OCI-LY3 (cell line): Measurements from ENCODE around the gene SLC44A3.
A peak's percentile ranks its signal among the peaks of the same experiment; 100 is the strongest.

Source experiments
- H2AFZ ChIP-seq: fragments of 200-600, 300-600 bp; shearing (Covaris generic); 2 replicates; pipeline ENCODE4 v1.6.0; 2014; ENCODE audit warnings: antibody characterized with exemption, low read depth, low read length
- H3K27ac ChIP-seq: fragments of 200-600, 300-600 bp; sonication (generic); 2 replicates; pipeline ENCODE4 v1.5.1; 2014; ENCODE audit warnings: mild to moderate bottlenecking, low read length, moderate library complexity, mixed read lengths
- H3K27me3 ChIP-seq: fragments of 200-600, 300-600 bp; sonication (generic); 2 replicates; pipeline ENCODE4 v1.6.1; 2014; ENCODE audit warnings: low read depth, low read length, mixed read lengths
- H3K36me3 ChIP-seq: fragments of 200-600, 300-600 bp; sonication (generic); replicated peaks from 2 replicates; pipeline ENCODE3; 2014; ENCODE audit warnings: low read depth, low read length, mixed read lengths
- H3K4me1 ChIP-seq: fragments of 300-600, 200-600 bp; sonication (generic); 2 replicates; pipeline ENCODE4 v1.6.1; 2014; ENCODE audit warnings: low read length, mixed read lengths
- H3K4me2 ChIP-seq: fragments of 200-600, 300-600 bp; sonication (generic); 2 replicates; pipeline ENCODE4 v1.6.1; 2014; ENCODE audit warnings: low read length, mixed read lengths
- H3K4me3 ChIP-seq: fragments of 300-600, 200-600 bp; sonication (generic); 2 replicates; pipeline ENCODE4 v1.5.1; 2014; ENCODE audit warnings: antibody characterized with exemption, mild to moderate bottlenecking, low read length, moderate library complexity
- H3K79me2 ChIP-seq: fragments of 300-600, 200-600 bp; shearing (Covaris generic); 2 replicates; pipeline ENCODE4 v1.6.1; 2014; ENCODE audit warnings: mild to moderate bottlenecking, low read length, mixed read lengths
- H3K9ac ChIP-seq: fragments of 300-600, 200-600 bp; shearing (Covaris generic); 2 replicates; pipeline ENCODE4 v1.6.0; 2014; ENCODE audit warnings: mild to moderate bottlenecking, low read length, moderate library complexity
- H3K9me3 ChIP-seq: fragments of 200-600, 300-600 bp; shearing (Covaris generic); 2 replicates; pipeline ENCODE4 v1.6.1; 2014; ENCODE audit warnings: low read length, mixed read lengths; ENCODE audit not compliant: insufficient read depth
- H4K20me1 ChIP-seq: fragments of 200-600, 300-600 bp; sonication (generic); 2 replicates; pipeline ENCODE4 v1.6.1; 2016; ENCODE audit warnings: low read length, mixed read lengths; ENCODE audit not compliant: insufficient read depth
- EZH2phosphoT487 ChIP-seq: fragments of 200-600 bp; shearing (Covaris generic); IDR thresholded peaks from 2 replicates; pipeline ENCODE4 v1.6.1; 2018; ENCODE audit warnings: antibody characterized with exemption, mixed run types, low read depth
- TF ChIP-seq, protein P1 (sequence below): fragments of 200-600, 300-600 bp; sonication (generic); IDR thresholded peaks from 2 replicates; pipeline ENCODE4 v1.5.1; 2014; ENCODE audit warnings: antibody characterized with exemption, low read length, low read depth

SLC44A3 gene

DNA sequence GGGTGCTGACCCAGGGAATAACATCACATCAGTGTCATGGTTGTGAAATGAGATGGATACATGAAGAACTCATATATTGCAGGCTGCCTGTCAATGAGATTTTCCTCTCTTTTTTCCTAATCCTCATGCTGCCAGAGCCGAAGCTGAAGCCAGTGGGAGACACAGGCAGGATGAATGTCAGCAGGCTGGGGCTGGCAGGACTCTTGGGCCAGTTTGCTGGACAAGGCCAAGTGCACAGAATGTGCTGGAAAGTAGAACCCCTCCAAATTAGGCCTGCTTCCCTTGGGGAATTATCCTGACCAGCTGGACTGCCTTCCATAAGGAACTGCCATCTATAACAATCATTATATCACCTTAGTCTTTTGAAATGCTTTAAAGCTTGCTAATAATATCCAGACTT lies 31.4 kb downstream of the SLC44A3 start:
- Histone ChIP-seq H3K36me3 (no peaks in the 10 kb centered on the region), H3K9ac (no peak overlapping the region), H3K4me3 (no peak overlapping the region), H3K9me3 (no peaks in the 10 kb centered on the region), H3K4me1 (no peaks in the 10 kb centered on the region), H3K79me2 (no peaks in the 10 kb centered on the region), H3K27me3 (no peaks in the 10 kb centered on the region; the same call in 1 of the 2 replicates), H4K20me1 (no peaks in the 10 kb centered on the region), H2AFZ (no peak overlapping the region), H3K4me2 (no peak overlapping the region), H3K27ac (no peak overlapping the region)
- TF ChIP-seq EZH2phosphoT487 = no peak

- Histone ChIP-seq H2AFZ (no peak overlapping the region), H4K20me1 (no peaks in the 10 kb centered on the region), H3K27me3 (no peaks in the 10 kb centered on the region; the same call in 1 of the 2 replicates), H3K4me1 (no peaks in the 10 kb centered on the region), H3K36me3 (no peaks in the 10 kb centered on the region), H3K4me2 (no peak overlapping the region), H3K4me3 (no peak overlapping the region), H3K9me3 (no peaks in the 10 kb centered on the region), H3K79me2 (no peaks in the 10 kb centered on the region), H3K27ac (no peak overlapping the region), H3K9ac (no peak overlapping the region)
- TF ChIP-seq, protein P1, sequence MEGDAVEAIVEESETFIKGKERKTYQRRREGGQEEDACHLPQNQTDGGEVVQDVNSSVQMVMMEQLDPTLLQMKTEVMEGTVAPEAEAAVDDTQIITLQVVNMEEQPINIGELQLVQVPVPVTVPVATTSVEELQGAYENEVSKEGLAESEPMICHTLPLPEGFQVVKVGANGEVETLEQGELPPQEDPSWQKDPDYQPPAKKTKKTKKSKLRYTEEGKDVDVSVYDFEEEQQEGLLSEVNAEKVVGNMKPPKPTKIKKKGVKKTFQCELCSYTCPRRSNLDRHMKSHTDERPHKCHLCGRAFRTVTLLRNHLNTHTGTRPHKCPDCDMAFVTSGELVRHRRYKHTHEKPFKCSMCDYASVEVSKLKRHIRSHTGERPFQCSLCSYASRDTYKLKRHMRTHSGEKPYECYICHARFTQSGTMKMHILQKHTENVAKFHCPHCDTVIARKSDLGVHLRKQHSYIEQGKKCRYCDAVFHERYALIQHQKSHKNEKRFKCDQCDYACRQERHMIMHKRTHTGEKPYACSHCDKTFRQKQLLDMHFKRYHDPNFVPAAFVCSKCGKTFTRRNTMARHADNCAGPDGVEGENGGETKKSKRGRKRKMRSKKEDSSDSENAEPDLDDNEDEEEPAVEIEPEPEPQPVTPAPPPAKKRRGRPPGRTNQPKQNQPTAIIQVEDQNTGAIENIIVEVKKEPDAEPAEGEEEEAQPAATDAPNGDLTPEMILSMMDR = no peak
- no peak for TF ChIP-seq EZH2phosphoT487
Measured at GRCh38 chr1:94852788-94853187, 32.6 kb downstream of the SLC44A3 start.

DNA sequence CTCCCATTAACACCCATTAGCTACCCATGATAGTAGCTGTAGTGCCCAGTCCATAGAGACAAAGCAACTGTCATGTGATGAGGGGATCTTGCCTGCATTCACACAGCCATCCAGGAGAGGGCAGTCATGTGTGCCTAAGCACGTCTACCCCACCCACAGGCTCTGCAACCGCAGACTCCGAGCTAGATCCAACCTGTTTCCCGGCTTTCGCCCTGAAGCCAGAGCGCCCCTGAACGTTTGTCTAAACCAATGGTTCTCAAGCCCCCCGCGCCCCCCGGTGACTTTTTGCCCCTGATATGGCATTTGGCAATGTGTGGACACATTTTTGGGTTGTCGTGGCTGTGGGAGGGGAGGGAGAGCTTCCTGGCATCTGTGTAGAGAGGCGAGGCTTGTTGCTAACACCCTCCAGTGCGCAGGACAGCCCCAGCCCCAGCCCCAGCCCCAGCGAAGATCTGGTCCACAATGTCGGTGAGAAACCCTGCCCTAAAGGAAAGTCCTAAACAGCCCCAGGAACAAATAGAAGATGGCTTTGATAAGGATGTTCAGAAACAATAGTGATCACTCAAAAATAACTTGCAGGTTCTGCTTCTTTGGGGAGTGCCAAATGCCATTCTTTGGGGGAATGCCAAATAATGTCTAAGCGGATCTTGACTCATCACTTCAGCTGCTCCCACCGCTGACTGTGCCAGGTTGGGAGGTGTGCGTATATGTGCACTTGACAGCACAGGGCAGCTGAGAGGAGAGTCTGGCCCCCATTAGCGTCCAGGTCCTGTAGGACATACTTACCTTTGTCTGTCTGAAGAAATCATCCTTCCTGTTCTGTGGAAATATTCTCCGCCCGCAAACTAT lies 34.5 kb downstream of the SLC44A3 start:
- Histone ChIP-seq H4K20me1 (no peaks in the 10 kb centered on the region), H3K4me1 (no peaks in the 10 kb centered on the region), H3K79me2 (no peaks in the 10 kb centered on the region), H2AFZ (peak overlapping the region; percentile 83), H3K27me3 (no peaks in the 10 kb centered on the region; the same call in 1 of the 2 replicates), H3K4me2 (peak overlapping the region; percentile 73), H3K9me3 (no peaks in the 10 kb centered on the region), H3K27ac (no peak overlapping the region), H3K4me3 (peak overlapping the region; percentile 82), H3K9ac (peak overlapping the region; percentile 48; the same call in 1 of the 2 replicates), H3K36me3 (no peaks in the 10 kb centered on the region)
- TF ChIP-seq, protein P1 = peak; percentile 74
- no peak for TF ChIP-seq EZH2phosphoT487

DNA sequence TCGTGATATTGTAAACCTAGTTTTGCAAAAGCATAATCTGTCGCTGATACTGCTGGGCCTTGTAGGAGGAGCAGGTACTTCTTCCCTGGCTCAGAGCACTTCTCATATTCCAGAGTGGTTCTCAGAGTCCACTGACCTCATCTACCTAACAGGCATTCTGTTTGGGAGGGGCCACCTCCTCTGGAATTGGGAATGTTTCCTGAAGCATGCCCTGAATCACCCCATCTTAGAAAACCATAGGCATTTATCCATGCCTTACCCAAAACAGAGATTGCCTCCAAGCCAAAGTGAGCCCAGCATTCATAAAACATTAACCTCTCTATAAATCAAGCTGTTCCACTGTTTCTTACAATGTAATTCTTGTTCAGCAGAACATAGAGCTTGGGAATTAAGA lies 35.1 kb downstream of the SLC44A3 start:
- Histone ChIP-seq H3K36me3 (no peaks in the 10 kb centered on the region), H3K4me2 (peak overlapping the region; percentile 73; the same call in 1 of the 2 replicates), H3K9ac (no peak overlapping the region), H3K9me3 (no peaks in the 10 kb centered on the region), H3K27me3 (no peaks in the 10 kb centered on the region; the same call in 1 of the 2 replicates), H3K79me2 (no peaks in the 10 kb centered on the region), H2AFZ (no peak overlapping the region), H3K27ac (no peak overlapping the region), H4K20me1 (no peaks in the 10 kb centered on the region), H3K4me1 (no peaks in the 10 kb centered on the region), H3K4me3 (no peak overlapping the region)
- TF ChIP-seq, protein P1 = no peak
- no peak for TF ChIP-seq EZH2phosphoT487
